ENCODE data around the gene CHCT1.

DNA sequence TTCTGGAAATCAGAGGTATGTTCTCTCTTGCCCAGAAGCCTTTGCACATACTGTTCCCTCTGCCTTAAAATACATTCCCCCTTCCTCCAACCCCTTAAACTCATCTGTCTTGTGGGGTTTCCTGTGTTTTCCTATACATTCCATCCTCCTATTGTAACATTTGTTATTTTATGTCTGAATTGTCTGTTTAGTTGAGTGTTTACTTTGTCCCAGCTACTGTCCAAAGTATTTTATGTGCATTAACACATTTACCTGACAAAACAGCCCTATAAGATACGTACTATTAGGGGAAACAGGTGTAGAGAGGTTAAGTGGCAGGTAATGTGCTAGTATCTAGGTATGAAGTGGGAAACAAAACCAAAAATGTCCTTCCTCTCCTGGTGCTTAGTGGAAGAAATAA is 42.1 kb downstream of the CHCT1 start:
- TF ChIP-seq EZH2 (IDR thresholded peaks at IDR 0.05; ENCODE audit: borderline replicate concordance, insufficient read depth, low read depth, low read length, poor library complexity, severe bottlenecking) (no peak), CTCF (IDR thresholded peaks at IDR 0.05) (no peak)
